ENCODE data around the gene TUBGCP3. TPM values are rescaled to one million over a fixed set of nuclear protein-coding genes. Genes with fewer than 3 reads are reported as not detected.

The TUBGCP3 gene
- total RNA-seq, 1 experiment from 2014 or later, result 51.4 TPM

DNA sequence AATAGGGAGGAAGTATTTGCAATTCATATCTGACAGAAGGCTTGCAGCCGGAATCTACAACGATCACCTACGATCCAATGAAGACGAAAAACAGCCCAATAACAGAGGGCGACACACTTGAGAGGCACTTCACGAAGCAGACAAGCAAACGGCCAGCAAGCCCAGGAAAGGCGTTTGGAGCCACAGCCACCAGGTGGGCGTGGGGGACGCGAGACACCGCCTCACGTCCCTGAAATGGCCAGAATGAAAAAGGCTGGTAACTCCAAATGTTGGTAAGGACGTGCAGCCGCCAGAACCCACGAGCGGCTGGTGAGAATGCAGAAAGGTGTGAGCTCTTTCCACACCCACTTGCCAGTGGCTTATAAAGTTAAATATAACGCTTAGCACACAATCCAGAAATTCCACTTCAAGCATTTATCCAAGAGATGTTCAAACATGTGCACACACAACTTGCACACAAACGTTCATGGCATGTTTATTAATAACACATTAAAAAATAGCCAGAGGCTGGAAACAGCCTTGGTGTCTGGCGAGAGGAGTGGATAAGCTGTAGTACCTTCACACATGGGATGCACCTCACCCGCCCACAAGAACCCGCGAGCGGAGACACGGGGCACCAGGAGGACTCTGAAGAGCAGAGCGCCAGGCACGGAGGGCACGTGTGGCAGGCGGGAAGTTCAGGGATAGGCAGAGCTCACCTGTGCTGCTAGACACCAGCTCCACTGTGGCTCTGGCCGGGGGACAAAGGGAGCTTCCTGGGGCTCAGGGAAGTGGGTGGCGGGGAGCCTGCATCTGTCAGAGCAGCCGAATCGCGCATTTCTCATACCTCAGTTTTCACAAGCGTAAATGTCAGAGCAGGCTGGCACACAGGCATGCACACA lies 122.5 kb downstream of the TUBGCP3 start:
- intact Hi-C loops (cut with micrococcal nuclease), result no loop called here

More for the DNA sequence above, 122.5 kb downstream of the TUBGCP3 start:
- H3K36me3 ChIP-seq (ENCODE audit: control insufficient read depth in 1 of 2, insufficient read depth in 2 of 2, low read length in 2 of 2), result no peaks in the 10 kb centered on the region
- no peaks in the 10 kb centered on the region for H4K20me1 ChIP-seq (ENCODE audit: insufficient read depth)
- CTCF ChIA-PET, result no interaction called here
- no peak for ATAC-seq
- DNase-seq (ENCODE audit: low read depth, low spot score), result no peak
- TF ChIP-seq FOSL1 (IDR thresholded peaks at IDR 0.05; ENCODE audit: low read depth), result no peak
- no peak for TF ChIP-seq JUND (IDR thresholded peaks at IDR 0.05)
- TF ChIP-seq, protein P1, sequence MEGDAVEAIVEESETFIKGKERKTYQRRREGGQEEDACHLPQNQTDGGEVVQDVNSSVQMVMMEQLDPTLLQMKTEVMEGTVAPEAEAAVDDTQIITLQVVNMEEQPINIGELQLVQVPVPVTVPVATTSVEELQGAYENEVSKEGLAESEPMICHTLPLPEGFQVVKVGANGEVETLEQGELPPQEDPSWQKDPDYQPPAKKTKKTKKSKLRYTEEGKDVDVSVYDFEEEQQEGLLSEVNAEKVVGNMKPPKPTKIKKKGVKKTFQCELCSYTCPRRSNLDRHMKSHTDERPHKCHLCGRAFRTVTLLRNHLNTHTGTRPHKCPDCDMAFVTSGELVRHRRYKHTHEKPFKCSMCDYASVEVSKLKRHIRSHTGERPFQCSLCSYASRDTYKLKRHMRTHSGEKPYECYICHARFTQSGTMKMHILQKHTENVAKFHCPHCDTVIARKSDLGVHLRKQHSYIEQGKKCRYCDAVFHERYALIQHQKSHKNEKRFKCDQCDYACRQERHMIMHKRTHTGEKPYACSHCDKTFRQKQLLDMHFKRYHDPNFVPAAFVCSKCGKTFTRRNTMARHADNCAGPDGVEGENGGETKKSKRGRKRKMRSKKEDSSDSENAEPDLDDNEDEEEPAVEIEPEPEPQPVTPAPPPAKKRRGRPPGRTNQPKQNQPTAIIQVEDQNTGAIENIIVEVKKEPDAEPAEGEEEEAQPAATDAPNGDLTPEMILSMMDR (IDR thresholded peaks at IDR 0.05 in 2 of 3, conservative IDR thresholded peaks at IDR 0.05 in 1 of 3; ENCODE audit: borderline replicate concordance in 1 of 3, insufficient read depth in 1 of 3, low read depth in 2 of 3, low read length in 2 of 3), result no peak
- TF ChIP-seq YY1 (IDR thresholded peaks at IDR 0.05; ENCODE audit: extremely low read depth, insufficient replicate concordance, low read depth, low read length), result no peak
- TF ChIP-seq SIN3A (IDR thresholded peaks at IDR 0.05; ENCODE audit: low read depth), result no peak
- no peak for TF ChIP-seq RAD21 (IDR thresholded peaks at IDR 0.05; ENCODE audit: low read depth)
- TF ChIP-seq ZNF274 (IDR thresholded peaks at IDR 0.05; ENCODE audit: low read depth, low read length), result no peak
- TF ChIP-seq POLR2A (IDR thresholded peaks at IDR 0.05; ENCODE audit: borderline replicate concordance, extremely low read depth, insufficient read depth, insufficient read length), result no peak
- no peak for TF ChIP-seq SRF (IDR thresholded peaks at IDR 0.05; ENCODE audit: low read depth)
- no peak for TF ChIP-seq ELF1 (IDR thresholded peaks at IDR 0.05; ENCODE audit: borderline replicate concordance, low read depth)
- TF ChIP-seq EZH2phosphoT487 (IDR thresholded peaks at IDR 0.05; ENCODE audit: borderline replicate concordance), result no peak
- no peak for TF ChIP-seq SP1 (IDR thresholded peaks at IDR 0.05; ENCODE audit: low read depth)
- TF ChIP-seq, protein P2, sequence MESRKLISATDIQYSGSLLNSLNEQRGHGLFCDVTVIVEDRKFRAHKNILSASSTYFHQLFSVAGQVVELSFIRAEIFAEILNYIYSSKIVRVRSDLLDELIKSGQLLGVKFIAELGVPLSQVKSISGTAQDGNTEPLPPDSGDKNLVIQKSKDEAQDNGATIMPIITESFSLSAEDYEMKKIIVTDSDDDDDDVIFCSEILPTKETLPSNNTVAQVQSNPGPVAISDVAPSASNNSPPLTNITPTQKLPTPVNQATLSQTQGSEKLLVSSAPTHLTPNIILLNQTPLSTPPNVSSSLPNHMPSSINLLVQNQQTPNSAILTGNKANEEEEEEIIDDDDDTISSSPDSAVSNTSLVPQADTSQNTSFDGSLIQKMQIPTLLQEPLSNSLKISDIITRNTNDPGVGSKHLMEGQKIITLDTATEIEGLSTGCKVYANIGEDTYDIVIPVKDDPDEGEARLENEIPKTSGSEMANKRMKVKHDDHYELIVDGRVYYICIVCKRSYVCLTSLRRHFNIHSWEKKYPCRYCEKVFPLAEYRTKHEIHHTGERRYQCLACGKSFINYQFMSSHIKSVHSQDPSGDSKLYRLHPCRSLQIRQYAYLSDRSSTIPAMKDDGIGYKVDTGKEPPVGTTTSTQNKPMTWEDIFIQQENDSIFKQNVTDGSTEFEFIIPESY (IDR thresholded peaks at IDR 0.05; ENCODE audit: extremely low read depth, insufficient replicate concordance, low read length), result no peak
- H3K27ac ChIP-seq (ENCODE audit: low read depth, low read length), result no peak overlapping the region
- no peak overlapping the region for H3K4me3 ChIP-seq (replicated peaks in 1 of 2; ENCODE audit: low read depth in 1 of 2, low read length in 2 of 2)
- no TSS peak for BruUV-seq (replicated peaks)
- no peaks in the 10 kb centered on the region for H3K9me3 ChIP-seq (ENCODE audit: control insufficient read depth in 1 of 2, insufficient read depth in 1 of 2, low read depth in 1 of 2, low read length in 2 of 2)
- H2AFZ ChIP-seq (ENCODE audit: low read depth, low read length, poor library complexity, severe bottlenecking), result no peak overlapping the region
- no peaks in the 10 kb centered on the region for H3K9me2 ChIP-seq (ENCODE audit: insufficient read depth)
- no peaks in the 10 kb centered on the region for H3K79me2 ChIP-seq (ENCODE audit: insufficient read depth, low read length)
- POLR2A ChIA-PET, result no interaction called here
- H3K4me2 ChIP-seq (ENCODE audit: low read length), result no peak overlapping the region
- RAD21 ChIA-PET (ENCODE audit: low non-redundant PET in 1 of 2, low total read pairs in 2 of 2, uncharacterized antibody in 2 of 2, unreplicated experiment in 2 of 2), result no interaction called here
- no peaks in the 10 kb centered on the region for H3K27me3 ChIP-seq (ENCODE audit: insufficient read depth, low read length)
- no peaks in the 10 kb centered on the region for H3K4me1 ChIP-seq (ENCODE audit: control insufficient read depth in 1 of 2, insufficient read depth in 2 of 2, low read length in 2 of 2)
- no peak overlapping the region for H3K9ac ChIP-seq (ENCODE audit: low read length)

All from HCT116 (cell line).